GM21390 (cell line): ENCODE data around the gene FBXW5.

ENCODE experiments used
- ATAC-seq: cut with Tn5 transposase; IDR thresholded peaks from one replicate; pipeline ENCODE4 v1.9.1; 2021; ENCODE audit not compliant: unreplicated experiment

The FBXW5 gene

GRCh38 chr9:136913701-136914438 is 30.7 kb downstream of the FBXW5 start:
- ATAC-seq: no peak

GRCh38 chr9:136910901-136911245 is 33.7 kb downstream of the FBXW5 start:
- ATAC-seq: no peak

- ATAC-seq: no peak
Observed at GRCh38 chr9:136910197-136910900, 34.2 kb downstream of the FBXW5 start.

DNA sequence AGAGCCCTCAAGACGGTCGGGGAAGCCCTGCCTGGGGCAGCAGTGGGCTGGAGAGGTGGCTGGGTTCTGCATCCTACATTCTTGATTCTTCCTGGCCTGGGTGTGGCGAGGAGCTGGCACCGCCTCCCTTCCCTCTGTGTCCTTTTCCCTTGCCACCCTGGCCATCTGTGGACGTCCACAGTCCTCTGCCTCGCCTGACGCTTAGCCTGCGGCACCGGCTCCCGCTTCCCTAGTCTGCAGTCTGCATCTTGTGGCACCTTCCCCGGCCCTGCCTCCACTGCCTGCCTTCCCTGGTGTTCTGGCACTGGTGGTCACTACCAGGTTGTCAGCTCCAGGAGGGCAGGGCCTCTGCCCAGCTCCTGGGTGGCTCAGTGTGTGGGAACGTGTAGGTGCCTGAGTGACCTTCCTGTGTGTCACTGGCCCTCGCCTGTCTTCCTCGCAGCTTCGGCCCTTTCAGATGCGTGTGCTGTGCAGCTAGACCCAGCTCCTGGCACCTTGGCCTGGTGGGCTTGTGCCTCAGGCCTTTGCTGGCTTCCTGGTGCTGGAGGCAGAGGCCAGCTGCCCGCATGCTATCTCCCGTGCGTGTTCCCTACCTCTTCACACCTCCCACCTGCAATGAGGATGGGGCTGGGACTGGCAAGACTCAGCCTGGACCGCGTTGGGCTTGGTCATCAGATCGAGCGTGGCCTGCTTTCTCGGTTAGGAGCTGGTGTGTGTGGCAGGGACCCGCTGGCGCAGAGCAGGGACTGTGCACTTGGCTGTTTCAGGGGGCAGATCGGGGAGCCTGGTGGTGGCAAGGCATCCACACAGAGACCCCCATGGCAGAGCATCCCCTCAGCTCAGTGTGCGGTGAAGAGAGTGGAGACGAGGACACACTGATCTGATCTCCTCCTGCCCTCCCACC is 37.3 kb downstream of the FBXW5 start:
- no peak for ATAC-seq

- ATAC-seq: no peak
Observed at GRCh38 chr9:136906266-136906665, 38.3 kb downstream of the FBXW5 start.

- no peak for ATAC-seq
Observed at GRCh38 chr9:136903041-136903554, 41.4 kb downstream of the FBXW5 start.

GRCh38 chr9:136902259-136902821 is 42.2 kb downstream of the FBXW5 start:
- ATAC-seq: peak; percentile 41

GRCh38 chr9:136901516-136902258 is 42.9 kb downstream of the FBXW5 start:
- ATAC-seq: peak; percentile 57

- no peak for ATAC-seq
Observed at GRCh38 chr9:136900988-136901515, 43.5 kb downstream of the FBXW5 start.

GRCh38 chr9:136900556-136900955 is 44.0 kb downstream of the FBXW5 start:
- ATAC-seq: no peak

- no peak for ATAC-seq
Observed at GRCh38 chr9:136899196-136899595, 45.3 kb downstream of the FBXW5 start.

DNA sequence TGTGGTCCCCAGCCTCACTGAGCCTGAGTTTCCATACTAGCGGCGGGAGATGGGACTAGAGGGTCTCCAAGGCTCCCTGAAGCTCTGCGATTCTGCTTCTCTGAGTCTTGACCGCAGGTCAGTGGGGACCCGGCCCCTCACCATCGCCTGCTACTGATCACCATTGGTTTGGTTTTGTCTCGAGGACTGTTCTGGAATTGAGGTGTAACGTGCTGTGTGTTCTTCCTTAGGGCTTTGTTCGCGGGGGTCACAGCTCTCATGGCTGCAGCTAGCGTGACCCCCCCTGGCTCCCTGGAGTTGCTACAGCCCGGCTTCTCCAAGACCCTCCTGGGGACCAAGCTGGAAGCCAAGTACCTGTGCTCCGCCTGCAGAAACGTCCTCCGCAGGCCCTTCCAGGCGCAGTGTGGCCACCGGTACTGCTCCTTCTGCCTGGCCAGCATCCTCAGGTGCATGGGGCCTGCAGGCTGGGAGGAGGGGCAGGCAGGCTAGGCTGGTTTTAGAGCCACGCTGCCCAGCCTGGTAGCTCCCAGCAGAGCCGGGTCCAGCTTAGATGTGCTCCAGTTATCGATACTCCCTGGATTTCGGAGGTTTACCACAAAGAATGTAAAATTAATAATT is 45.9 kb downstream of the FBXW5 start:
- ATAC-seq: no peak

DNA sequence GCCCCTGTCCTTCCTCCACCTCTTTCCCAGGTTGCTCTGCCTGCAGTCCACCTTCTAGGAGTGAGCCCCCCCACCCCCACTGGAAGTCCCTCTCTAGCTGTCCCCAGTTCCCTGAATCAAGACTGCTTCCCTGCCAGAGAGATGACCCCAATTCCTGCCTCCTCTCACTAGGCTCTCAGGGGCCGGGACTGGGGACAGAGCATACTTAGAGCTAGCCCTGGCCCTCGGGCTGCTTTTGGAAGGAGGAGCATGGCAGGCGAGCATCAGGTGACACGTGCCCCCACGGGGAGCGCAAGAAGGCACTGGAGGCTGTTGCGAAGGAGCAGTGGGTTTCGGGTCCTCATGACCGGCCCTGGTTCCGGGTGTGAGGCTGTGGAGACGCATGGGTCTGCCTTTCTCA is 48.5 kb downstream of the FBXW5 start:
- ATAC-seq: no peak

DNA sequence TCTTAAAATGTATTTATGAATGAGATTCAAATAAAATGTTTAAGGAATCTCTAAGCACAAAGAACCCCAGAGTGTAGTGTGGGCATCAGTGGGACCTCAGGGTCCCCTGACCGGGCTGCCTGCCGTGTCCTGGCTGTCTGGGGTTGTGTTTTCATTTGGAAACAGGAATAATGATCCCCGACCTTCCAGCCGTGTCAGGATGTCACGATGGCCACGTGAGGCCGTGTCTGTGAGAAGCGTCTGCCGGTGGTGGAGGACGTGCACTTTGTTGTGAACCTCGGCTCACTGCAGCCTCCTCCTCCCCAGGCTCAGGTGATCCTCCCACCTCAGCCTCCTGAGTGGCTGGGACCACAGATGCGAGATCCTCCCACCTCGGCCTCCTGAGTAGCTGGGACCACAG is 53.9 kb downstream of the FBXW5 start:
- ATAC-seq: no peak
